Effector CD4-positive, alpha-beta T cell (primary cell): ENCODE data around the gene OS9.
"Not testable (repeated sequence)": the region's sequence is repeated elsewhere in the genome, so short reads cannot be mapped to it uniquely, and the experiment has no call there.

Experiments
- DNase-seq: peaks from one replicate; pipeline ENCODE4 v3.0.0-alpha.2; 2020

OS9 gene

GRCh38 chr12:57695770-57696432, 2.0 kb downstream of the OS9 start:
- DNase-seq = no peak

DNA sequence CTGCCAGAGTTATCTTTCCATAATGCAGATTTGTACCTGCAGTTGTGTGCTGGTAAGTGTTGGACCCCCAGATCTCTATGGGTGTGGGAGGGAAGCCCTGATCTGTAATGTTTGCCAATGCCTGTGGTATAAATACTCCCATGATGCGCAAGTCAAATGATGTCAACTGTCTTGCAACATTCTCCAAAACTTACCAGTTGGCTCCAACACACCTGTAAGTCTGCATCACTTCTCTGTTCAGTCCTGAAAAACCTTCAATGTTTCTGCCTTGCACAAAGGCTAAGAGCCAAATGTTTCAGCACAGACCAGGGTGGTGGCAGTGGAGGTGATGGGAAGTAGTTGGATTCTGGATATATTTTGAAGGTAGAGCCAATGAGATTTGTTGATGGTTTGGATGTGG, 3.1 kb downstream of the OS9 start:
- no peak for DNase-seq

DNA sequence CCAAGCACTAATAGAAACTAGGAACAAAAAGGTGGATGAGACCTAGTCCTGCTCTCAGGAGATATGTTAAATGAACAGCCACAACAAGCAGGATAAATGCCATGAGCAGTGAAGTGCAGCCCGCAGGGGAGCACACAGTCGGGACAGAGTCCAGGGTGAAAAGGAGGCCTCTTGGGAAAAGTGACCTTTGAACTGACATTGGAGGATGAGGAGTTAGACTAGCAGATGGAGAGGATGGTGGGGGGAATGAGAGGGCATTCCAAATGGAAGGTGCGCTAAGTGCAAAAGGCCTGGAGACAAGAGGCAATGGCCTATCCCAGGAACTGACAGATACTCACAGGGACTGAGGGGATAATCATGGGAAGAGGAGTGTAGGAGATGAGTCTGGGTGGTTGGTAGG, 4.5 kb downstream of the OS9 start:
- DNase-seq = no peak

GRCh38 chr12:57700317-57700716, 6.4 kb downstream of the OS9 start:
- DNase-seq = no peak

GRCh38 chr12:57707250-57707649, 13.3 kb downstream of the OS9 start:
- no peak for DNase-seq

- no peak for DNase-seq
These were observed 14.4 kb downstream of the OS9 start for GRCh38 chr12:57708296-57708695.

DNA sequence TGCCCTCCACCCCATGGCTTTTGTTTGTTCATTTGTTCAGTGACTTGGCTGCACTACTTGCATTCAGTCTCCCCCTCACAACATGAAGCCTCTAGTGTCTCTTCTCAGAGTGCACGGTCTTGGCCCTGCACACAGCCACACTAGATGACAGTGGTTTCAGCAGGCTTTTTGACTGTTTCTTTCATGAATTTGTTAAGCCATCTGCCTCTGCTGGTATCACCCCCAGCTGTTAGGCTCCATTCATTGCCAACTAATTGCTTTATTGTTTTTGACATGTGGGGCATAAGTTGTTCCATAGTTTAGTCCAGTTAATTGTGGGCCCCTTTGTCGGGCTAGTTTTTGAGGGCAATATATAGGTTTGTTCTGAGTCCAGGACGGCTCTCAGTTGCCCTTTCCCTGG, 18.8 kb downstream of the OS9 start:
- no peak for DNase-seq

- no peak for DNase-seq
These were observed 19.3 kb downstream of the OS9 start for GRCh38 chr12:57713209-57713608.

DNA sequence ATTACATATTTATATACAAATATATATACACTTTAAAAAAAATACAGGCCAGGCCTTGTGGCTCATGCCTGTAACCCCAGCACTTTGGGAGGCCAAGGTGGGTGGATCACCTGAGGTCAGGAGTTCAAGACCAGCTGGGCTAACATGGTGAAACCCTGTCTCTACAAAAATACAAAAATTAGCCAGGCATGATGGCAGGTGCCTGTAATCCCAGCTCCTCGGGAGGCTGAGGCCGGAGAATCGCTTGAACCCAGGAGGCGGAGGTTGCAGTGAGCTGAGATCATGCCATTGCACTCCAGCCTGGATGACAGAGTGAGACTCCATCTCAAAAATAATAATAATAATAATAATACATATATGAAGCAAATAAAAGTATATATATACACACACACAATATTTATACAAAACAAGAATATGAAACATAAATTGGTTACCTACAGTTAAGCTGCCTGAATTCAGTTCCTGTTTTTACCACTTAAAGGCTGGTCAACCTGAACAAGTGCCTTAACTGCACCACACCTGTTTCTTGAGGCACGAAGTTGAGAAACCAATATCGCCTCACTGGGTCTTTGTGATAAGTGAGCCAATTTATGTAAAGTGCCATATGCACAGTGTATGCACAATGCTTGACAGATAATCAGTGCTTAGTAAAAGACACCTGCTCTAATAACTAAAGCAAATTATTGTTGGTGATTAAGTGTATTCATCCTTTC, 21.3 kb downstream of the OS9 start:
- not testable (repeated sequence) for DNase-seq

DNA sequence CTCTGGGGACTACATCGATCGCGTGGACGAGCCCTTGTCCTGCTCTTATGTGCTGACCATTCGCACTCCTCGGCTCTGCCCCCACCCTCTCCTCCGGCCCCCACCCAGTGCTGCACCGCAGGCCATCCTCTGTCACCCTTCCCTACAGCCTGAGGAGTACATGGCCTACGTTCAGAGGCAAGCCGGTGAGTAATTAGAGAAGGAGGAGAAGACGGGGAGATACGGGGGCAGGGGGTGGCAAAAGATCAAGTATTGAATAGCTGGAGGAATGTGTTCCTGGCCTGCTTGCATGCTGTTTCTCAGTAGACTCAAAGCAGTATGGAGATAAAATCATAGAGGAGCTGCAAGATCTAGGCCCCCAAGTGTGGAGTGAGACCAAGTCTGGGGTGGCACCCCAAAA, 21.9 kb downstream of the OS9 start:
- DNase-seq = no peak

DNA sequence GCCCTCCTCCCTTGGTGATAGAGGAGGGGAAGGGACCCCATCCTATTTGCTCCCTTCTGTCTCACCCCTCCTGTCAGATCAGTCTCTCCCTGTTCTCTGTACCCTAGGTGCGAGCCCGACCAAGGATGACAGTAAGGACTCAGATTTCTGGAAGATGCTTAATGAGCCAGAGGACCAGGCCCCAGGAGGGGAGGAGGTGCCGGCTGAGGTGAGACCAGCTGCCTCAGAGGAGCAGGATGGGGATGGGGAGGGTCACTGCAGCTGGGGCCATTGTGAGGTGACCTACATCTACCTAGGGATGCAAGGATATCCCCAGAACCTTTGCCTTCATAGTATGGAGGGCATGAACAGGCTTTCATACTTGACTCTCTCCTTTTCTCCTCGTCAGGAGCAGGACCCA, 22.4 kb downstream of the OS9 start:
- no peak for DNase-seq

- DNase-seq = no peak
These were observed 23.2 kb downstream of the OS9 start for GRCh38 chr12:57717131-57717530.

DNA sequence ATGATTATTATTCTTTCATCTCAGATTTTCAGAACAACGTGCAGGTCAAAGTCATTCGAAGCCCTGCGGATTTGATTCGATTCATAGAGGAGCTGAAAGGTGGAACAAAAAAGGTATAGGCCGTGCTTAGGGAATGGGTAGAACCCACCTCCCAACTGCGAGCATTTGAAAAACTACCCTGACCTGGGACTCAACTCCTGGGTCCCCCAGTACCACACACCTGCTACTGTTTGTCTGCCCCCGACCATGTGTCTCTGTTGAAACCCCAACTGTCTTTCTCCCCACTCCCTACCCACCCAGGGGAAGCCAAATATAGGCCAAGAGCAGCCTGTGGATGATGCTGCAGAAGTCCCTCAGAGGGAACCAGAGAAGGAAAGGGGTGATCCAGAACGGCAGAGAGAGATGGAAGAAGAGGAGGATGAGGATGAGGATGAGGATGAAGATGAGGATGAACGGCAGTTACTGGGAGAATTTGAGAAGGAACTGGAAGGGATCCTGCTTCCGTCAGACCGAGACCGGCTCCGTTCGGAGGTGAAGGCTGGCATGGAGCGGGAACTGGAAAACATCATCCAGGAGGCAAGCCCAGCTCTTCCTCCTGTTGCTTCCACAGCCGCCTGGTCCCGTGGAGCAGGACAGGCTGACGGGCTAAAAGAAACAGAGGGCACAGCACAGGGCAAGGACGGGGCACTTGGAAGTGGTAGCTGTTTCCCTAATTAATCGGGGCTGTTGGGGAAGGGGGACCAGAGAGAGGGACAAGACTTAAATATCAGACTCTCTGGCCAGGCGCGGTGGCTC, 24.1 kb downstream of the OS9 start:
- no peak for DNase-seq

GRCh38 chr12:57718641-57719528, 25.0 kb downstream of the OS9 start:
- no peak for DNase-seq

- no peak for DNase-seq
These were observed 26.1 kb downstream of the OS9 start for GRCh38 chr12:57719777-57720605.

GRCh38 chr12:57720606-57721595, 27.0 kb downstream of the OS9 start:
- no peak for DNase-seq

DNA sequence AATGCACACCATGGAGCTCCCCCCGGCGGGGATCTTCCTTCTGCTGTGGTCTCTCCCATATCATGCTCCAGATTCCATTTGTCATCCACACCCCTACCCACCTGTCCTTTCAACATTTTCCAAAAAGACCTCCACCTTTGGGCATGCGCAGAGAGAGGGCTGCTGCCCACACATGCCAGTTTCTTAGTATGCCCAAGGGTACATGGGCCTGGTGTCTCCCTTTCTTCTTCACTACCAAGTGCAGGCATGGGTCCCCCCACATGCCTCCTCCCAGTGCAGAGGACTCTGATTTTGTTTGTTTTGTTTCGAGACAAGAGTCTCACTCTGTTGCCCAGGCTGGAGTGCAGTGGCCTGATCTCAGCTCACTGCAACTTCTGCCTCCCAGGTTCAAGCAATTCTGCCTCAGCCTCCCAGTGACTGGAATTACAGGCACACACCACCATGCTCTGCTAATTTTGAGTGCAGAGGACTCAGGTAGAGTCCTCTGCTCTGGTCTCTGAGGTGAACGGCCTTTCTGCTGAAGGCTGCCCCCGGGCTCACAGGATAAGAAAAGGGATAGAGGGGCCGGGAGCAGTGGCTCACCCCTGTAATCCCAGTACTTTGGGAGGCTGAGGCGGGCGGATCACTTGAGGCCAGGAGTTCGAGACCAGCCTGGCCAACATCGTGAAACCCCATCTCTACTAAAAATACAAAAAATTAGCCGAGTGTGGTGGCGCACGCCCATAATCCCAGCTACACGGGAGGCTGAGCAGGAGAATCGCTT, 28.1 kb downstream of the OS9 start:
- not testable (repeated sequence) for DNase-seq

DNA sequence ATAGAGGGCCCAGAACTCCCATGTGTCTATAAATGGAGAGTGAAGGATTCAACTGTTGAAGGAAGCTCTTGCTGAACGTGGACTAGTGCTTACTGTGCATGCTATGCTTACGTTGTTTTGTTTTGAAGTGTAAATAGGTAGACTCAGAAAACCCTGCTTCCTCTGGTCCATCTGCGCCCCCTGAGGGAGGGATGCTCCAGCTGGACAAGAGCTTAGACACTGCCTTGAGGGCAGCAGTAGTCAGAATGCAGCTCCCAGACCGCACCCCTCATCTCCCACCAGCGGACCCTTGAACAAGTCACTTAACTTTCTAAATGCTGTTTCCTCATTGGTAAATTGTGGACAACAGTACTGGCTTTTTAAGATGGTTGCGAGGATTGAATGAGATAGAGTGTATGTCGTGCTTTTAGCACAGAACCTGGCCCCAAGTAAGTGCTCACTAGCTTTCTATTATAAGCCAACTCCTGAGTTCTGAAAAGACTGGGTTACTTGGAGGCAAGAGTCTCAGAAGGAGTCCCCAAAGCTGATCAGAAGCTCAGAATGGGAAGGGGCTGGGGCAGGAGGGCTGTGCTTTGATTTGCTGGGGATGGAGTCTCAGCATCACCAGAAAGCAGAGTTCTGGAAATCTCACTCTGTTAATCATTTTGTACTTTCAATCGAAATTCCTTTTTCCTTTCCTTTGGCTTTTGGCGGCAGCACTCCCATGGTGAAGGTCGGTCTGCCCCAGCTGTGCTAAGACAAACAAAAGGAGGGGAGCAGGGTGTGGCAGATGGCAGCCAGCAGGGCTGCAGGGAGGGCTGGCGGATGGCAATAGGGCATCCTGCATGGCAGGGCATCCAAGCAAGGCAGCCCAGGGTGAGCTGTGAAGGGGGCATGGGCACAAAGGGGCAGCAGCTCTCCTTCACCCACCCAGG, 29.0 kb downstream of the OS9 start:
- no peak for DNase-seq

DNA sequence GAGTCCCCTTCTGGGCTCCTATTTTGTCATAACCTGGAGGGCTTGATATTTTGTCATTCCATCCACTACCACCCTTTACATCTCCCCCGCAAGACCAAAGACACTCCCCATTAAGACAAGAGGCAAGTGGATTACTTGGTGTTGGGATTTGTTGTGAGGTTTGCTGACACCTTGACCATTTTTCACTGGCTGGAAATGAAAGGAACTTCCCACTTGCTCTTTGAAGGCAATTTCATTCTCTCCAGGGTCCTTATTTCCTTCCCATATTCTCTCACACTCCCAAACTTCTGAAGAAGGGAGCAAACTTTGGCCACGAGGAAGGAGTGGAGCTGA, 29.7 kb downstream of the OS9 start:
- DNase-seq = no peak
